ENCODE data around the gene ART5. TPM values are rescaled to one million over a fixed set of nuclear protein-coding genes. Genes with fewer than 3 reads are reported as not detected.

ART5 gene
- total and polyA plus RNA-seq, 2 donors (not counting 1 experiment from before 2014, with no cell fraction given) = 0.50 TPM; not detected in 1

DNA sequence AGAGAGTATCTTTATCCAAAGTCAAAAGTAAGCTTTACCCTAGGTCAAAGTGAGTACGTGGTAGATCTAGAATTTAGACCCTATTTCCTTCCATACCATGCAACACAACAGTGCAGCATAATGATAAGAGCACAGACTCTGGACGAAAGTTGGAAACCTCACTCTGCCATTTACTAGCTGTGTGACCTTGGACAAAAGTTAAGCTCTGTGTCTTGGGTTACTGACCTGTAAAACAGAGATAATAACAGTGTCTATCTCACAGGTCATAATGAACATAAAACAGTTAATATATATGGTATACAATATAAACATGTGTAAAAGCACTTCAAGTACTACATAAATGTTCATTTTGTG is 43.0 kb upstream of the ART5 start:
- no peak for TF ChIP-seq EZH2 (IDR thresholded peaks at IDR 0.05; ENCODE audit: low read length, missing control alignments)
- TF ChIP-seq, protein P1, sequence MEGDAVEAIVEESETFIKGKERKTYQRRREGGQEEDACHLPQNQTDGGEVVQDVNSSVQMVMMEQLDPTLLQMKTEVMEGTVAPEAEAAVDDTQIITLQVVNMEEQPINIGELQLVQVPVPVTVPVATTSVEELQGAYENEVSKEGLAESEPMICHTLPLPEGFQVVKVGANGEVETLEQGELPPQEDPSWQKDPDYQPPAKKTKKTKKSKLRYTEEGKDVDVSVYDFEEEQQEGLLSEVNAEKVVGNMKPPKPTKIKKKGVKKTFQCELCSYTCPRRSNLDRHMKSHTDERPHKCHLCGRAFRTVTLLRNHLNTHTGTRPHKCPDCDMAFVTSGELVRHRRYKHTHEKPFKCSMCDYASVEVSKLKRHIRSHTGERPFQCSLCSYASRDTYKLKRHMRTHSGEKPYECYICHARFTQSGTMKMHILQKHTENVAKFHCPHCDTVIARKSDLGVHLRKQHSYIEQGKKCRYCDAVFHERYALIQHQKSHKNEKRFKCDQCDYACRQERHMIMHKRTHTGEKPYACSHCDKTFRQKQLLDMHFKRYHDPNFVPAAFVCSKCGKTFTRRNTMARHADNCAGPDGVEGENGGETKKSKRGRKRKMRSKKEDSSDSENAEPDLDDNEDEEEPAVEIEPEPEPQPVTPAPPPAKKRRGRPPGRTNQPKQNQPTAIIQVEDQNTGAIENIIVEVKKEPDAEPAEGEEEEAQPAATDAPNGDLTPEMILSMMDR (conservative IDR thresholded peaks at IDR 0.05 in 1 of 2, IDR thresholded peaks at IDR 0.05 in 1 of 2; ENCODE audit: low read depth in 1 of 2, low read length in 2 of 2) = no peak
- Histone ChIP-seq H3K27ac (ENCODE audit: insufficient read depth, low read length) (no peak overlapping the region), H2AFZ (ENCODE audit: low read length) (no peak overlapping the region), H4K20me1 (ENCODE audit: control insufficient read depth, extremely low read depth, insufficient read depth, low read length) (no peaks in the 10 kb centered on the region), H3K9me3 (ENCODE audit: control insufficient read depth, insufficient read depth, low read depth, low read length) (no peaks in the 10 kb centered on the region), H3K9ac (ENCODE audit: insufficient read depth, low read length) (no peak overlapping the region), H3K4me1 (ENCODE audit: control insufficient read depth, extremely low read depth, insufficient read depth, low read length) (no peaks in the 10 kb centered on the region), H3K79me2 (ENCODE audit: control insufficient read depth, insufficient read depth, low read length) (no peaks in the 10 kb centered on the region), H3K4me3 (replicated peaks in 1 of 4; ENCODE audit: control extremely low read depth in 1 of 4, insufficient read depth in 1 of 4, low read depth in 3 of 4, low read length in 4 of 4) (no peak overlapping the region), H3K27me3 (ENCODE audit: control insufficient read depth, insufficient read depth, low read length) (no peaks in the 10 kb centered on the region), H3K4me2 (ENCODE audit: extremely low read depth, insufficient read depth, low read length) (no peak overlapping the region), H3K36me3 (ENCODE audit: control insufficient read depth, insufficient read depth, low read length) (peaks cover 17% of the 10 kb centered on the region)
- no peak for DNase-seq (ENCODE audit: low read depth in 2 of 2)

DNA sequence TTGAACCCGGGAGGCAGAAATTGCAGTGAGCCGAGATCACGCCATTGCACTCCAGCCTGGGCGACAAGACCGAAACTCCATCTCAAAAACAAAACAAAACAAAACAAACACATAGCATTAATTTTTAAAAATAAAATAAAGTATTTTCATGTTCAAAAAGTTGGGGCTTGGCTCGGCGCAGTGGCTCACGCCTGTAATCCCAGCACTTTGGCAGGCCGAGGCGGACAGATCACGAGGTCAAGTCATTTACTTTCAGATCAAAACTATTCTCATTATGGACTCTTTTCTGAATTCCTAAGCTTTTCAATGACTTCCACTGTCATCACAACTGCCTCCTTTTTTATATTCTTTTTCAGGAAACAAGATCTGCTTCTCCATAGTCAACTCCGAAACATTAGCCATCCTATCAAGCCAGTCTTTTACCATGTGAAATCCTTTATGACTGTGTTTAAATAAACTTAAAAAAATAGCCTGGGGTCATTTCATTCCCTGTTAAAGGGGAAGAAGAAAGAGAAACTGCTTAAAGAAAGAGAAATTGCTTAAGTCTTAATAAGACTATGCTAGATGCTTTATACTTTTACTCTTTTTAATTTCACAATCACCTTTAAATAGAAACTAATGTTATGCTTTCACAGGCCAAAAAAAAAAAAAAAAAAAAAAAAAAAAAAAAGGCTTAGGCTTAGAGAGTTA is 42.5 kb upstream of the ART5 start:
- Histone ChIP-seq H2AFZ (ENCODE audit: low read length) (no peak overlapping the region), H3K4me1 (ENCODE audit: control insufficient read depth, extremely low read depth, insufficient read depth, low read length) (no peaks in the 10 kb centered on the region), H3K27ac (ENCODE audit: insufficient read depth, low read length) (no peak overlapping the region), H3K9ac (ENCODE audit: insufficient read depth, low read length) (no peak overlapping the region), H3K4me3 (replicated peaks in 1 of 4; ENCODE audit: control extremely low read depth in 1 of 4, insufficient read depth in 1 of 4, low read depth in 3 of 4, low read length in 4 of 4) (no peak overlapping the region), H3K27me3 (ENCODE audit: control insufficient read depth, insufficient read depth, low read length) (no peaks in the 10 kb centered on the region), H4K20me1 (ENCODE audit: control insufficient read depth, extremely low read depth, insufficient read depth, low read length) (no peaks in the 10 kb centered on the region), H3K36me3 (ENCODE audit: control insufficient read depth, insufficient read depth, low read length) (peaks cover 17% of the 10 kb centered on the region), H3K4me2 (ENCODE audit: extremely low read depth, insufficient read depth, low read length) (no peak overlapping the region), H3K79me2 (ENCODE audit: control insufficient read depth, insufficient read depth, low read length) (no peaks in the 10 kb centered on the region), H3K9me3 (ENCODE audit: control insufficient read depth, insufficient read depth, low read depth, low read length) (no peaks in the 10 kb centered on the region)
- TF ChIP-seq, protein P1 (conservative IDR thresholded peaks at IDR 0.05 in 1 of 2, IDR thresholded peaks at IDR 0.05 in 1 of 2; ENCODE audit: low read depth in 1 of 2, low read length in 2 of 2) = no peak
- TF ChIP-seq EZH2 (IDR thresholded peaks at IDR 0.05; ENCODE audit: low read length, missing control alignments) = no peak
- no peak for DNase-seq (ENCODE audit: low read depth in 2 of 2)

DNA sequence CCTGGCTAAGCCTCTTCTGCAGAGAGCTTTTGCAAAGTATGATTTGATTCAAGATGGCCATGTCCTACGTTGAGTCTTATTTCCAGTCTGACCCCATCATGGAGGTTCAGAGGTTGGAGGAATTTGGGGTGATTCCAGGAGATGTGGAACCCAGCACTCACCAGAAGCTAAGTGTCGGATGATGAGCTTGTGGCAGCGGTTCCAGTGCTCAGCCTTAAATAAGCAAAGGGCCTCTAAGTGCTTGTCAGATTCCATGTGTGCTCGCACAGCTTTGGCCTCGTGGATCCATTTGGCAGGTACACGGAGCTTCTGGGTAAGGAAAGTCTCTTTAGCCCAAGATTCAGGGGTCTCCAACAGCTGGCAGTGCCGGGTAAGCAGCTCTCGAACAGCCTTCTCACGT is 41.2 kb upstream of the ART5 start:
- H3K79me2 ChIP-seq (ENCODE audit: control insufficient read depth, insufficient read depth, low read length) = no peaks in the 10 kb centered on the region
- peaks cover 17% of the 10 kb centered on the region for H3K36me3 ChIP-seq (ENCODE audit: control insufficient read depth, insufficient read depth, low read length)
- no peak overlapping the region for H3K9ac ChIP-seq (ENCODE audit: insufficient read depth, low read length)
- no peaks in the 10 kb centered on the region for H4K20me1 ChIP-seq (ENCODE audit: control insufficient read depth, extremely low read depth, insufficient read depth, low read length)
- H3K27me3 ChIP-seq (ENCODE audit: control insufficient read depth, insufficient read depth, low read length) = no peaks in the 10 kb centered on the region
- H3K4me3 ChIP-seq (replicated peaks in 1 of 4; ENCODE audit: control extremely low read depth in 1 of 4, insufficient read depth in 1 of 4, low read depth in 3 of 4, low read length in 4 of 4) = no peak overlapping the region
- TF ChIP-seq EZH2 (IDR thresholded peaks at IDR 0.05; ENCODE audit: low read length, missing control alignments) = no peak
- TF ChIP-seq, protein P1 (conservative IDR thresholded peaks at IDR 0.05 in 1 of 2, IDR thresholded peaks at IDR 0.05 in 1 of 2; ENCODE audit: low read depth in 1 of 2, low read length in 2 of 2) = no peak
- H3K9me3 ChIP-seq (ENCODE audit: control insufficient read depth, insufficient read depth, low read depth, low read length) = no peaks in the 10 kb centered on the region
- no peak overlapping the region for H2AFZ ChIP-seq (ENCODE audit: low read length)
- no peak overlapping the region for H3K27ac ChIP-seq (ENCODE audit: insufficient read depth, low read length)
- H3K4me1 ChIP-seq (ENCODE audit: control insufficient read depth, extremely low read depth, insufficient read depth, low read length) = no peaks in the 10 kb centered on the region
- DNase-seq (ENCODE audit: low read depth in 2 of 2) = no peak
- no peak overlapping the region for H3K4me2 ChIP-seq (ENCODE audit: extremely low read depth, insufficient read depth, low read length)

Data from fibroblast of lung (primary cell).